GM23338 (cell line): ENCODE measurements around the gene TENM3. TPM values are rescaled to one million over a fixed set of nuclear protein-coding genes. Genes with fewer than 3 reads are reported as not detected.

Source experiments
- ATAC-seq: fragments of 200-7000 bp; cut with Tn5 transposase; 3 replicates; pipeline ENCODE4 v1.9.1; 2020
- DNase-seq: peaks from one replicate; pipeline ENCODE4 v3.0.0-alpha.2; 2015; ENCODE audit warnings: low spot score
- H2AFZ ChIP-seq: fragments of 200-600 bp; sonication (generic); 2 replicates; pipeline ENCODE4 v1.8.0; 2016; ENCODE audit warnings: antibody characterized with exemption, mild to moderate bottlenecking, moderate library complexity
- H3F3A ChIP-seq: fragments of 200-600 bp; sonication (generic); replicated peaks from 2 replicates; pipeline ENCODE4 v1.8.0; 2017; ENCODE audit warnings: antibody characterized with exemption, mixed run types, low read depth
- H3K27ac ChIP-seq: fragments of 200-600 bp; sonication (generic); 2 replicates; pipeline ENCODE4 v1.6.1; 2016; ENCODE audit warnings: low read depth
- H3K27me3 ChIP-seq: fragments of 200-600 bp; sonication (generic); 2 replicates; pipeline ENCODE4 v1.8.0; 2016; ENCODE audit warnings: mild to moderate bottlenecking, mixed run types, moderate library complexity; ENCODE audit not compliant: insufficient read depth
- H3K36me3 ChIP-seq: fragments of 200-600 bp; sonication (generic); 2 replicates; pipeline ENCODE4 v1.8.0; 2016; ENCODE audit warnings: mild to moderate bottlenecking; ENCODE audit not compliant: insufficient read depth
- H3K4me1 ChIP-seq: fragments of 200-600 bp; sonication (generic); 2 replicates; pipeline ENCODE4 v1.8.0; 2016; ENCODE audit warnings: mild to moderate bottlenecking, moderate library complexity; ENCODE audit not compliant: insufficient read depth
- H3K4me2 ChIP-seq: fragments of 200-600 bp; sonication (generic); 2 replicates; pipeline ENCODE4 v1.7.1; 2017; ENCODE audit warnings: mixed run types
- H3K4me3 ChIP-seq: fragments of 200-600 bp; sonication (generic); 2 replicates; pipeline ENCODE4 v1.6.1; 2016; ENCODE audit warnings: mixed run types
- H3K79me2 ChIP-seq: fragments of 200-600 bp; sonication (generic); replicated peaks from 2 replicates; pipeline ENCODE4 v1.8.0; 2017; ENCODE audit warnings: mild to moderate bottlenecking; ENCODE audit not compliant: insufficient read depth
- H3K9me2 ChIP-seq: fragments of 200-600 bp; sonication (generic); 2 replicates; pipeline ENCODE4 v1.8.0; 2017; ENCODE audit not compliant: insufficient read depth
- H4K20me1 ChIP-seq: fragments of 200-600 bp; sonication (generic); replicated peaks from 2 replicates; pipeline ENCODE4 v1.8.0; 2017; ENCODE audit warnings: mild to moderate bottlenecking; ENCODE audit not compliant: insufficient read depth
- H3K27ac Mint-ChIP-seq: 2 replicates; pipeline ENCODE4 v1.8.0; 2020; ENCODE audit warnings: inconsistent platforms, mild to moderate bottlenecking, moderate library complexity, mixed read lengths
- H3K27me3 Mint-ChIP-seq: 3 replicates; pipeline ENCODE4 v1.8.0; 2022; ENCODE audit warnings: low read depth, mild to moderate bottlenecking, moderate library complexity, mixed read lengths, inconsistent platforms; ENCODE audit not compliant: insufficient read depth, poor library complexity
- H3K36me3 Mint-ChIP-seq: 3 replicates; pipeline ENCODE4 v1.8.0; 2021; ENCODE audit warnings: low read depth, mild to moderate bottlenecking, inconsistent platforms, moderate library complexity, mixed read lengths
- H3K4me1 Mint-ChIP-seq: 3 replicates; pipeline ENCODE4 v1.8.0; 2020; ENCODE audit warnings: mild to moderate bottlenecking, inconsistent platforms, mixed read lengths
- H3K4me3 Mint-ChIP-seq: 3 replicates; pipeline ENCODE4 v1.8.0; 2021; ENCODE audit warnings: moderate library complexity, mild to moderate bottlenecking, inconsistent platforms, mixed read lengths
- H3K9me3 Mint-ChIP-seq: 3 replicates; pipeline ENCODE4 v1.8.0; 2020; ENCODE audit warnings: moderate library complexity, mild to moderate bottlenecking, inconsistent platforms, mixed read lengths
- CREB1 ChIP-seq: fragments of 250-450 bp; sonication (Bioruptor Pico); IDR thresholded peaks from 2 replicates; pipeline ENCODE4 v1.5.0; 2020; ENCODE audit warnings: low read depth, mild to moderate bottlenecking, moderate library complexity
- EZH2 ChIP-seq: fragments of 200-600 bp; sonication (generic); IDR thresholded peaks from one replicate; pipeline ENCODE4 v1.8.0; 2017; ENCODE audit warnings: antibody characterized with exemption, mild to moderate bottlenecking, low read depth; ENCODE audit not compliant: unreplicated experiment
- JUNB ChIP-seq: IDR thresholded peaks from one replicate; pipeline ENCODE4 v1.6.1; 2016; ENCODE audit warnings: antibody characterized with exemption; ENCODE audit not compliant: unreplicated experiment
- NANOG ChIP-seq: IDR thresholded peaks from 2 replicates; pipeline ENCODE4 v1.6.1; 2016; ENCODE audit warnings: antibody characterized with exemption, borderline replicate concordance
- POLR2AphosphoS5 ChIP-seq: IDR thresholded peaks from 2 replicates; pipeline ENCODE4 v1.6.1; 2016; ENCODE audit warnings: antibody characterized with exemption, low read depth
- STAT1 ChIP-seq: IDR thresholded peaks from one replicate; pipeline ENCODE4 v1.6.1; 2016; ENCODE audit warnings: antibody characterized with exemption; ENCODE audit not compliant: unreplicated experiment
- ZNF331 ChIP-seq: fragments of 250-450 bp; sonication (Bioruptor Pico); IDR thresholded peaks from 2 replicates; pipeline ENCODE4 v1.5.0; 2020; ENCODE audit warnings: low read depth, mild to moderate bottlenecking, moderate library complexity
- polyA plus RNA-seq: library from polyadenylated mRNA; unstranded; fragments of >200 nt; fragmentation: Nextera tagmentation; extraction: Ambion mirVana; gene quantifications from 2 replicates; pipeline ENCODE4 v1.2.1, GENCODE V29; 2016
- total RNA-seq: library from RNA; depleted of rRNA; stranded (reverse); fragments of >200 nt; shearing (Covaris generic); gene quantifications from 2 replicates; pipeline ENCODE4 v1.2.3, GENCODE V29; 2014
- TF ChIP-seq, protein P1 (sequence below): IDR thresholded peaks from one replicate; pipeline ENCODE4 v1.6.1; 2018; ENCODE audit warnings: antibody characterized with exemption; ENCODE audit not compliant: unreplicated experiment

The TENM3 gene
- total and polyA plus RNA-seq, 2 experiments from 2014 or later: 22.2 to 128 TPM

DNA sequence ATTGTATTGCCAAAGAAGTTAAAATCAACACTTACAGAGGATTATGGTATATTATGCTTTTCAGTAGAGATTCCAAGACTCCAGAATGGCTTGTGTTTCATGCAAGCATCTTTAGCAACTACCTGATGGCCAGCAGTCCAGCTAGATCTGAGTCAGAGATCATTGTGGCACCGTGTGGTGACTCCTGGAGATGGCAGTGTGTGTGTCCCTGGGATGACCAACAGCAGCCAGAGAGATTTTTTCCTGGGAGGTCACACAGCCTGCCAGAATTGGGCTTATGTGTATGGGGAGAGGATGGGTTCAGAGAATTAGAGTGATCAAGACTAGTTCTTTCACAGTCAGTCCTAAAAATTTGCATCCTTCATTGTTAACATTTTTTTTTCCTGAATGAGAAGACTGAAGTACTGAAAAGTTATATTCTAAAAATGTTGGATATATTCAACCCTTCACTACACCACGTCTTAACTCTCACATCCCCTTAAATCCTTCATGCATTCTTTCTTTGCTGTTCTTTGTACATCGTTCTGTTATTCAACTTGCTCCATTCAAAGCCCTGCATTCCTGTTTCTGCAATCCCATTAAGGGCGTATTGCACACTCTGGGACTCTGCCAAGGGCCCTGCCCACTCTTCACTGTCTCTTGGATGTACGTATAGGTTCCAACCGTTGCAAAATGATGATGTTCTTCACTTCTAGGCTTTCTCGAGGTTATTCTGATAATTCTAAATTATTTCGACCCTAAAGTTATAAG is 12.4 kb downstream of the TENM3 start:
- peaks cover 4% of the 10 kb centered on the region; the same call in 2 of the 3 replicates for H3K9me3 Mint-ChIP-seq
- H3K4me3 ChIP-seq: no peak overlapping the region
- ATAC-seq: peak; percentile 23; the same call in 2 of the 3 replicates
- no peaks in the 10 kb centered on the region for H3K36me3 ChIP-seq
- peaks cover 67% of the 10 kb centered on the region for H3K4me1 Mint-ChIP-seq
- H3K4me2 ChIP-seq: peak overlapping the region; percentile 18
- H3K27ac Mint-ChIP-seq: peak overlapping the region; percentile 47; the same call in 1 of the 2 replicates
- DNase-seq: no peak
- no peaks in the 10 kb centered on the region for H3K9me2 ChIP-seq
- H3K4me3 Mint-ChIP-seq: no peak overlapping the region
- no peaks in the 10 kb centered on the region for H3F3A ChIP-seq
- H4K20me1 ChIP-seq: no peaks in the 10 kb centered on the region
- no peaks in the 10 kb centered on the region for H3K27me3 Mint-ChIP-seq
- no peak overlapping the region for H2AFZ ChIP-seq
- no peaks in the 10 kb centered on the region for H3K79me2 ChIP-seq
- no peak overlapping the region for H3K27ac ChIP-seq
- TF ChIP-seq EZH2: no peak
- TF ChIP-seq POLR2AphosphoS5: no peak
- no peak for TF ChIP-seq NANOG
- TF ChIP-seq JUNB: no peak
- TF ChIP-seq, protein P1, sequence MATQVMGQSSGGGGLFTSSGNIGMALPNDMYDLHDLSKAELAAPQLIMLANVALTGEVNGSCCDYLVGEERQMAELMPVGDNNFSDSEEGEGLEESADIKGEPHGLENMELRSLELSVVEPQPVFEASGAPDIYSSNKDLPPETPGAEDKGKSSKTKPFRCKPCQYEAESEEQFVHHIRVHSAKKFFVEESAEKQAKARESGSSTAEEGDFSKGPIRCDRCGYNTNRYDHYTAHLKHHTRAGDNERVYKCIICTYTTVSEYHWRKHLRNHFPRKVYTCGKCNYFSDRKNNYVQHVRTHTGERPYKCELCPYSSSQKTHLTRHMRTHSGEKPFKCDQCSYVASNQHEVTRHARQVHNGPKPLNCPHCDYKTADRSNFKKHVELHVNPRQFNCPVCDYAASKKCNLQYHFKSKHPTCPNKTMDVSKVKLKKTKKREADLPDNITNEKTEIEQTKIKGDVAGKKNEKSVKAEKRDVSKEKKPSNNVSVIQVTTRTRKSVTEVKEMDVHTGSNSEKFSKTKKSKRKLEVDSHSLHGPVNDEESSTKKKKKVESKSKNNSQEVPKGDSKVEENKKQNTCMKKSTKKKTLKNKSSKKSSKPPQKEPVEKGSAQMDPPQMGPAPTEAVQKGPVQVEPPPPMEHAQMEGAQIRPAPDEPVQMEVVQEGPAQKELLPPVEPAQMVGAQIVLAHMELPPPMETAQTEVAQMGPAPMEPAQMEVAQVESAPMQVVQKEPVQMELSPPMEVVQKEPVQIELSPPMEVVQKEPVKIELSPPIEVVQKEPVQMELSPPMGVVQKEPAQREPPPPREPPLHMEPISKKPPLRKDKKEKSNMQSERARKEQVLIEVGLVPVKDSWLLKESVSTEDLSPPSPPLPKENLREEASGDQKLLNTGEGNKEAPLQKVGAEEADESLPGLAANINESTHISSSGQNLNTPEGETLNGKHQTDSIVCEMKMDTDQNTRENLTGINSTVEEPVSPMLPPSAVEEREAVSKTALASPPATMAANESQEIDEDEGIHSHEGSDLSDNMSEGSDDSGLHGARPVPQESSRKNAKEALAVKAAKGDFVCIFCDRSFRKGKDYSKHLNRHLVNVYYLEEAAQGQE: no peak
- no peak for TF ChIP-seq STAT1
- TF ChIP-seq ZNF331 (CRISPR knock-in tag): no peak
- peaks cover 64% of the 10 kb centered on the region for H3K4me1 ChIP-seq
- H3K27me3 ChIP-seq: no peaks in the 10 kb centered on the region
- peaks cover 6% of the 10 kb centered on the region; the same call in 2 of the 3 replicates for H3K36me3 Mint-ChIP-seq

DNA sequence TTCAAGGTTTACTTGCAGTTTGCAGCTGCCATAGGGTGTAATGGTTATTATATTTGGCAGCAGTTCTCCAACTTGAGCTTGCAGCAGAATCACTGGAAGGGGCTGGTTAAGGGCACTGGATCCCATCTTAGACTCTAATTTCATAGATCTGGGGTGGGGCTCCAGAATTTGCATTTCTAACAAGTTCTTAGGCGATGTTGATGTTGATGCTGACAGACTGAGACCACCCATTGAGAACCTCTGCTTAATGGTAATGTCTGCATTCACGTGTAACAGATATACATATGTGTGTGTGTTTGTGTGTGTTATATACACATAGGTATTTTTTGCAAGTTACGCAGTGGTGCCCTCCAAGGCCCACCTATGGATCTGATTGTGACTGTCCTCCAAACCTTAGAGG is 13.8 kb downstream of the TENM3 start:
- no peaks in the 10 kb centered on the region for H3K27me3 Mint-ChIP-seq
- peak overlapping the region; percentile 1; the same call in 2 of the 3 replicates for H3K4me3 Mint-ChIP-seq
- H3K27ac Mint-ChIP-seq: peak overlapping the region; percentile 3
- H3K9me3 Mint-ChIP-seq: peaks cover 4% of the 10 kb centered on the region; the same call in 2 of the 3 replicates
- Histone ChIP-seq H3K27ac (peak overlapping the region; percentile 67), H3K4me2 (peak overlapping the region; percentile 18), H3K4me1 (peaks cover 57% of the 10 kb centered on the region), H3F3A (no peaks in the 10 kb centered on the region), H3K79me2 (no peaks in the 10 kb centered on the region), H4K20me1 (no peaks in the 10 kb centered on the region), H3K27me3 (no peaks in the 10 kb centered on the region), H3K9me2 (no peaks in the 10 kb centered on the region), H3K4me3 (peak overlapping the region; percentile 17), H3K36me3 (no peaks in the 10 kb centered on the region), H2AFZ (no peak overlapping the region)
- peaks cover 58% of the 10 kb centered on the region for H3K4me1 Mint-ChIP-seq
- DNase-seq (peak; percentile 50), ATAC-seq (peak; percentile 38)
- H3K36me3 Mint-ChIP-seq: peaks cover 7% of the 10 kb centered on the region
- no peak for TF ChIP-seq CREB1 (CRISPR knock-in tag)
- 0 out of 2 replicates have a peak, but pooled peaks have one; percentile 12 for TF ChIP-seq NANOG
- no peak for TF ChIP-seq ZNF331 (CRISPR knock-in tag)
